NCI-H2081 (cell line): Measurements from ENCODE around the gene ANKS1B.
"Not testable (repeated sequence)": the region's sequence is repeated elsewhere in the genome, so short reads cannot be mapped to it uniquely, and the experiment has no call there.

Source experiments
- DNase-seq, 2 experiments: peaks; one replicate each; lab custom pipeline; 2025; lab: John Stamatoyannopoulos, UW

Gene ANKS1B

GRCh38 chr12:99984271-99985128 is at the start of gene ANKS1B:
ANKS1B (minus strand) TSS chr12:99984936; CDS start chr12:99984237, 699 bp downstream.
- peak; percentile 76 to 77 for DNase-seq

- DNase-seq: no peak
Measured at GRCh38 chr12:100031836-100032235, 47.1 kb upstream of the ANKS1B start.

GRCh38 chr12:100027671-100028070 is 42.9 kb upstream of the ANKS1B start:
- DNase-seq: no peak

- no peak for DNase-seq
Measured at GRCh38 chr12:100026241-100026640, 41.5 kb upstream of the ANKS1B start.

GRCh38 chr12:100024974-100025555 is 40.3 kb upstream of the ANKS1B start:
- no peak for DNase-seq

GRCh38 chr12:100020370-100020769 is 35.6 kb upstream of the ANKS1B start:
- DNase-seq: no peak

- no peak for DNase-seq
Measured at GRCh38 chr12:100017056-100017455, 32.3 kb upstream of the ANKS1B start.

GRCh38 chr12:100016304-100016703 is 31.6 kb upstream of the ANKS1B start:
- not testable (repeated sequence) for DNase-seq

GRCh38 chr12:100005846-100006245 is 21.1 kb upstream of the ANKS1B start:
- not testable (repeated sequence) for DNase-seq

- no peak for DNase-seq
Measured at GRCh38 chr12:99997806-99998205, 13.1 kb upstream of the ANKS1B start.

GRCh38 chr12:99996095-99996494 is 11.4 kb upstream of the ANKS1B start:
- no peak for DNase-seq

GRCh38 chr12:99985631-99986030 is 895 bp upstream of the ANKS1B start:
- no peak for DNase-seq

GRCh38 chr12:99985129-99985570 is 414 bp upstream of the ANKS1B start:
- DNase-seq: no peak

GRCh38 chr12:99983456-99984258 is 1.1 kb downstream of the ANKS1B start:
- peak; percentile 14 to 57 for DNase-seq

GRCh38 chr12:99981639-99982190 is 3.0 kb downstream of the ANKS1B start:
- no peak for DNase-seq

- no peak for DNase-seq
Measured at GRCh38 chr12:99979471-99979870, 5.3 kb downstream of the ANKS1B start.

- no peak for DNase-seq
Measured at GRCh38 chr12:99978152-99978551, 6.6 kb downstream of the ANKS1B start.

GRCh38 chr12:99977550-99977949 is 7.2 kb downstream of the ANKS1B start:
- DNase-seq: no peak

- no peak for DNase-seq
Measured at GRCh38 chr12:99976762-99977161, 8.0 kb downstream of the ANKS1B start.

- no peak for DNase-seq
Measured at GRCh38 chr12:99975321-99975720, 9.4 kb downstream of the ANKS1B start.

GRCh38 chr12:99974146-99974545 is 10.6 kb downstream of the ANKS1B start:
- DNase-seq: no peak

GRCh38 chr12:99966429-99966828 is 18.3 kb downstream of the ANKS1B start:
- no peak for DNase-seq
